HuH-7 (cell line): ENCODE results near the gene SMYD3.

ENCODE experiments used
- DNase-seq: peaks from one replicate; pipeline ENCODE4 v3.0.0; 2011; ENCODE audit warnings: low spot score

The SMYD3 gene

GRCh38 chr1:246271516-246271915 lies 235.6 kb downstream of the SMYD3 start:
- DNase-seq = no peak

- DNase-seq = no peak
These were observed 236.8 kb downstream of the SMYD3 start for GRCh38 chr1:246270236-246270635.

GRCh38 chr1:246269466-246269865 lies 237.6 kb downstream of the SMYD3 start:
- DNase-seq = no peak

- no peak for DNase-seq
These were observed 239.2 kb downstream of the SMYD3 start for GRCh38 chr1:246267896-246268295.

- DNase-seq = no peak
These were observed 239.7 kb downstream of the SMYD3 start for GRCh38 chr1:246267426-246267825.

GRCh38 chr1:246265481-246265880 lies 241.6 kb downstream of the SMYD3 start:
- DNase-seq = no peak

GRCh38 chr1:246262281-246262680 lies 244.8 kb downstream of the SMYD3 start:
- DNase-seq = no peak

GRCh38 chr1:246261639-246262038 lies 245.4 kb downstream of the SMYD3 start:
- no peak for DNase-seq

- DNase-seq = no peak
These were observed 248.8 kb downstream of the SMYD3 start for GRCh38 chr1:246258250-246258649.

- DNase-seq = no peak
These were observed 251.3 kb downstream of the SMYD3 start for GRCh38 chr1:246255773-246256172.

GRCh38 chr1:246254854-246255253 lies 252.2 kb downstream of the SMYD3 start:
- no peak for DNase-seq

GRCh38 chr1:246246430-246246829 lies 260.6 kb downstream of the SMYD3 start:
- no peak for DNase-seq

- no peak for DNase-seq
These were observed 261.5 kb downstream of the SMYD3 start for GRCh38 chr1:246245541-246245940.

GRCh38 chr1:246232126-246232525 lies 275.0 kb downstream of the SMYD3 start:
- DNase-seq = no peak

- no peak for DNase-seq
These were observed 281.0 kb downstream of the SMYD3 start for GRCh38 chr1:246226041-246226440.

- no peak for DNase-seq
These were observed 285.4 kb downstream of the SMYD3 start for GRCh38 chr1:246221485-246222255.

GRCh38 chr1:246220495-246221065 lies 286.5 kb downstream of the SMYD3 start:
- no peak for DNase-seq

GRCh38 chr1:246219508-246220030 lies 287.5 kb downstream of the SMYD3 start:
- DNase-seq = no peak

GRCh38 chr1:246218686-246219085 lies 288.4 kb downstream of the SMYD3 start:
- DNase-seq = no peak

GRCh38 chr1:246216906-246217305 lies 290.2 kb downstream of the SMYD3 start:
- no peak for DNase-seq

GRCh38 chr1:246215510-246215903 lies 291.6 kb downstream of the SMYD3 start:
- DNase-seq = no peak

GRCh38 chr1:246214708-246215509 lies 292.2 kb downstream of the SMYD3 start:
- peak; percentile 54 for DNase-seq

GRCh38 chr1:246213947-246214346 lies 293.1 kb downstream of the SMYD3 start:
- no peak for DNase-seq
